Stimulated activated CD4-positive, alpha-beta T cell treated with anti-CD3 and anti-CD28 coated beads, Interleukin-4, amount 100 ng/mL, for 1 hour (primary cell): ENCODE measurements around the gene MYL6.
A peak's percentile ranks its signal among the peaks of the same experiment; 100 is the strongest.
"Not testable (repeated sequence)": the region's sequence is repeated elsewhere in the genome, so short reads cannot be mapped to it uniquely, and the experiment has no call there.

Source experiments
- DNase-seq: peaks from one replicate; pipeline ENCODE4 v3.0.0-alpha.2; 2020

MYL6 gene

DNA sequence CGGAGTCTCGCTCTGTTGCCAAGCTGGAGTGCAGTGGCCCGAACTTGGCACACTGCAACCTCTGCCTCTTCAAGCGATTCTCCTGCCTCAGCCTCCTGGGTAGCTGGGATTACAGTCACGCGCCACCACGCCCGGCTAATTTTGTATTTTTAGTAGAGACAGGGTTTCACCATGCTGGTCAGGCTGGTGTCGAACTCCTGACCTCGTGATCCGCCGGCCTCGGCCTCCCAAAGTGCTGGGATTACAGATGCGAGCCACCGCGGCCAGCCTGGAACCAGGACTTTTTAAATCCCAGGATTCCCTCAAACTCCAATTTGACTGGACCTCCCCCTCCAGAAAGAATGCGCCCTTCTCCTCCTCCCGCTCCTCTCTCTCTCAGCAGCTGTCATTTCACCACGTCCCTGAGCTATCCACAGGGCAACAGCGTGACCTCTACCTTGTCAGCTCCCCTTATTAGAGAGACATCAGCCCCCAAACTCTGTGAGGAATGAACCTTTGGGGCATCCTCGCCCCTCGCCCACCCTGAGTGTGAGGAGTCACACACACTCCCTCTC lies 28.1 kb upstream of the MYL6 start:
- DNase-seq = no peak

DNA sequence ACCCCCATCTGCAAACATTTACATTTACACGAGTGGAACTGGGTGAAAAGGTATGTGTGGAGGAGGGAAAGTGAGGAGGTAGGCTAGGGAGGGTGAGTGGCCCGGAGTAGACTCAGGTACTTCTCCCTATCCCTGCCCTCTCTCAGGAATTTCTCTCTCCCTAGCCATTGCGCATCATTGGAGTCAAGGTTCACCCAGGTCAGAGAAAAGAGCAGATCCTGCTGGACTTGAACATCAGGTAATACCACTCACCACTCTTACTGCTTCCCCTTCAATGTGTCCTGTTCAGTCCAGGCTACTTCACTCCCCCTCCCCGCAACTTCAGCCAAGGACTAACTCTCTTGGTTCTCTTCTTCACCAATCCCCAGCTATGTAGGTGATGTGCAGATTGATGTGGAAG lies 27.3 kb upstream of the MYL6 start:
- DNase-seq = no peak

DNA sequence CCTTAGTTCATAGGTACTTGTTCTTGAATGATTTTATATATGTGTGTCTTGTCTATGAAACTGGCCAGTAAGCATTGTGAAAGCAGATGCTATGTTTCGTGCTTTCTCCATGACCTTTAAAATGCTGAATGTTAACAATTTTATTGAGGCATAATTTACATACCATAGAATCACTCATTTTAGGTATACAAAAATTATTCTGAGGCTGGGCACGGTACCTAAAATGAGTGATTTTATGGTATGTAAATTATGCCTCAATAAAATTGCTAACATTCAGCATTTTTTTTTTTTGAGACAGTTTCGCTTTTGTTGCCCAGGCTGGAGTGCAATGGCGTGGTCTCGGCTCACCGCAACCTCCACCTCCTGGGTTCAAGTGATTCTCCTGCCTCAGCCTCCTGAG lies 23.3 kb upstream of the MYL6 start:
- no peak for DNase-seq

DNA sequence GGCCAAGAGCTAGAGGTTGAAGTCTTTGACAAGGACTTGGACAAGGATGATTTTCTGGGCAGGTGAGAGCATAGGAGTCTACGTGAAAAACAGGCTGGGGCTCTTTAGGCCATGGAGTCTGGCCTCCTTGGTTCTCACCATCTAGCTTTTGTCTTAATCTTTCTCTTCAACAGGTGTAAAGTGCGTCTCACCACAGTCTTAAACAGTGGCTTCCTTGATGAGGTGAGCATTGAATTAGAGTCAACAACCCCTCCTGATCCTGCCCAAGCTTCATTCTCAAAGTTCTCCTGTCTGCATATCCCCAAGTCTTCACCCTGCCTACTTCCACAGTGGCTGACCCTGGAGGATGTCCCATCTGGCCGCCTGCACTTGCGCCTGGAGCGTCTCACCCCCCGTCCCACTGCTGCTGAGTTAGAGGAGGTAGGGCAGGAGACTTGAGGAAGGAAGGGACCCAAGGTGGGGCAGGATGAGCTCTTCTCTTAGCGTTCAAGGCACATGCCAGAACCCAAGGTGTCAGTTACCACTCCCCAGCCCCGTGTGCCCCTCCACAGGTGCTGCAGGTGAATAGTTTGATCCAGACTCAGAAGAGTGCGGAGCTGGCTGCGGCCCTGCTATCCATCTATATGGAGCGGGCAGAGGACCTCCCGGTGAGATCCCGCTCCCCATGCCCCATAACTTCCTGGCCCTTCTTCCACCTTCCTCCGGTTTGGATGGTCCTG lies 20.1 kb upstream of the MYL6 start:
- DNase-seq = no peak

DNA sequence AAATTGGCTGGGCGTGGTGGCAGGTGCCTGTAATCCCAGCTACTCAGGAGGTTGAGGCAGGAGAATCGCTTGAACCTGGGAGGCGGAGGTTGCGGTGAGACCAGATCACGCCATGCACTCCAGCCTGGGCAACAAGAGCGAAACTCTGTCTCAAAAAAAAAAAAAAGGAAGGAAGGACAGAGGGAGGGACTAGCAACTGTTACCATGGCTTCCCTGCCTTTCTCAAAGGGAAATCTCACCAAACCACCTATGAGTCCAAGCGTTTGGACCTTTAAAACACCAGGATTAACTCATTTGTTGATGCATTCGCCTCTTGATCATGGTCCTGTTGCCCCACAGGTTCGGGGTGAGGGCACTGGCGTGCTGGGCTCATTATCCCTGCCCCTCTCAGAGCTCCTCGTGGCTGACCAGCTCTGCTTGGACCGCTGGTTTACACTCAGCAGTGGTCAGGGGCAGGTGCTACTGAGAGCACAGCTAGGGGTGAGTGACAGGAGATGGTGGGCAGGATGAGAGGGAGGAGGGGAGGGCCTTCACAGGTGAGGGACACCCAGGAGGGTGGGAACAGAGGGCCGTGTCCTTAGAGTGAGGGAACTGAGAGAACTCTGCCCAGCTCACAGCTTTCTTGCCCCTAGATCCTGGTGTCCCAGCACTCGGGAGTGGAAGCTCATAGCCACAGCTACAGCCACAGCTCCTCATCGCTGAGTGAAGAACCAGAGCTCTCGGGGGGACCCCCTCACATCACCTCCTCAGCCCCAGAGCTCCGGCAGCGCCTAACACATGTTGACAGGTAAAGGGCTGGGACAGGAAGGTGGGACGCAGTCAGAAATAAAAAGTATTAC lies 16.0 kb upstream of the MYL6 start:
- no peak for DNase-seq

DNA sequence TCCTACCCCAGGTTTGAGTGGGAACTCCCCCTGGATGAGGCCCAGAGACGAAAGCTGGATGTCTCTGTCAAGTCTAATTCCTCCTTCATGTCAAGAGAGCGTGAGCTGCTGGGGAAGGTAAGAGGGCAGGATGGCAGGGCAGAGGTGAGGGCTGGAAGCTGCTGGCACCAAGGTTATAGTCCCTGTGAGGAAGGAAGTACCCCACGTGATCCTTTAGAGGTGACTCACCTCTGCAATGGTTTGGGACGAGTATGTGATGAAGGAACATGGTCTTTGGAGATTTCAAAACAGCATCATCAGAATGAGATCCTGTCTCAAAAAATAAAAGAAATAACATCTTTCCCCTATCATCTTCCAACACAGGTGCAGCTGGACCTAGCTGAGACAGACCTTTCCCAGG lies 14.9 kb upstream of the MYL6 start:
- no peak for DNase-seq

DNA sequence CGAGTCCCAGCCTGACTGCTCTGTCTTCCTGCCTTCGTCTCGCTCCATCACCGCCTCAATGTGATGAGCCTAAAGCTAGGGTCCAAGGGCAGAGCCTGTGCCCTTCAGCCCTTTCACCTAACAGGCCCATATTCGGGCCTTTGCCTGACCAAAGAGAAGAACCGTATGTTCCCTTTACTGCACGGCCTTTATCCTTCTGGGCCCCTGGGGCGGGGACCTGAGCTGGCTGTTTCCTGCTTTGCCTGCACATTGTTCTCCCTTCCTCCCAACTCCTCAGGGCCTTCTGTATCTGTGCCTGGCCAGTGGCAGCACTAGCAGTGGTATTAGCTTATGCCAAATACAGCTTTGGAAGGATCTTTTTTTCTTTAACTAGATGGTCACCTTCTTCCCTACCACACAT lies 14.3 kb upstream of the MYL6 start:
- DNase-seq = no peak

DNA sequence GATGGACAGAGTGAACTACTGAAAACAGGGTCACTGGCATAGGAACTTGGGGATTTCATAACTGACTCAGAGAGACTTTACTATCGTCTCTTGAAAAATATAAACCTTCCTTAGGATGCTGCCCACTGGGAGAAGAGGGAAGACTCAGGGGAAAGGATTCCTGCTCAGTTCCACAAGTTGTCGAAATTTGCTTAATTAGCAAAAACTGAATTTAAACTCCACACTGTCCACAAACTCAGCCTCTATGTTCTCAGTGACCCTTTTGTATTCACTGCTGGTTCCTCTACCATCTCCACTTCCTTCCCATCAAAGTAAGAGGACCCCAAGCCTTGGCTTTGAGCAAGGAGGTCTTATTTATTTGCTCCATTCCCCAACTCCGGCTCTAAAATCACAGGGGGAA lies 12.9 kb upstream of the MYL6 start:
- no peak for DNase-seq

DNA sequence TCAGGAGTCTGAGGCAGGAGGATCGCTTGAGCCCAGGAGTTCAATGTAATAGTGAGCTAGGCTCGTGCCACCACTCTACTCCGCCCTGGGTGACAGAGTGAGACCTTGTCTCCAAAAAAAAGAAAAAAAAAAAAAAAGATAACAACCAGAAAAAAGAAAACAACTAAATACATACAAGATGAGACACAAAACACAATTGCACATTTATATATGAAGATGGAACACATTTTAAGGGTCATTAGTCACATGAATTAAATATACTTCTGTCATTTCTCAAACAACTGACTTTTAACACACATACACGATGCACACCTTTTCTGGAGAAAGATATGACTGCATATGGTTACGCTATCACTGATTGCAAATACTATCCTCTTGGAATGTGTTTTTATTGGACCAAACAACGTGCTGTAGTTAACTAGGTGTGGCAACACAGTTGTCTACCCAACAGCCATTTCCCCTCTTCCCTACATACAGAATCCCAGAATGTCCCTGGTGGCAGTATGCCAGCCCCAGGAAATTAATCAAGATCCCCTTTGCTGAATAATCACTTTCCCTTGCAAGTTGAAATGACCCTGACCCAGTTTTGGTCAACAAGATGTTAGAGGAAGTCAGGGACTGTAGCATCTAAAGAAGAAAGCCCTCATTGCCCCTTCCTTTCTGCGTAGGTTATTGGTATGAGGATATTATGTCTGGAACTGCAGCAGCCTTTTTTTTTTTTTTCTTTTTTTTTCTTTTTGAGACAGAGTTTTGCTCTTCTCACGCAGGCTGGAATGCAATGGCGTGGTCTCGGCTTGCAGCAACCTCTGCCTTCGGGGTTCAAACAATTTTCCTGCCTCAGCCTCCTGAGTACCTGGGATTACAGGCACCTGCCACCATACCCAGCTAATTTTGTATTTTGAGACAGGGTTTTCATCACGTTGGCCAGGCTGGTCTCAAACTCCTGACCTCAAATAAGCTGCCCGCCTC lies 11.4 kb upstream of the MYL6 start:
- DNase-seq = no peak

DNA sequence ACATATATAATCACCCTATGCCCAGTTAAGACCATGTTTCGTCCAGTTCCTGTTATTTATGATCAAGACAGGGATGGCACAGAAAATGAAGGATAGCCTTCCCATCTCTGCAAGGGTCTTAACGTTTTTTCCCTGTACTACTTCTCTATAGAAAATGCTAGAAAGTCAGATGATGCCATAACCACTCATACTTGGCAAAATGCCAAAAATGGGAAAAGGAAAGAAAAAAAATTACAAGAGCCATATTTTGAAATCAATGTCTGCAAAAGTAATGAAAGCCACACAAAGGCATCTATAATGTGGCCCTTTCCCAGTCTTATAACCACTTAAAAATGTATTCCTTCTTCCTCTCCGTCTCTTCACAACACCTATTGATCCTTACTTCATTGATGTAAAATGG lies 7.6 kb upstream of the MYL6 start:
- DNase-seq = no peak

DNA sequence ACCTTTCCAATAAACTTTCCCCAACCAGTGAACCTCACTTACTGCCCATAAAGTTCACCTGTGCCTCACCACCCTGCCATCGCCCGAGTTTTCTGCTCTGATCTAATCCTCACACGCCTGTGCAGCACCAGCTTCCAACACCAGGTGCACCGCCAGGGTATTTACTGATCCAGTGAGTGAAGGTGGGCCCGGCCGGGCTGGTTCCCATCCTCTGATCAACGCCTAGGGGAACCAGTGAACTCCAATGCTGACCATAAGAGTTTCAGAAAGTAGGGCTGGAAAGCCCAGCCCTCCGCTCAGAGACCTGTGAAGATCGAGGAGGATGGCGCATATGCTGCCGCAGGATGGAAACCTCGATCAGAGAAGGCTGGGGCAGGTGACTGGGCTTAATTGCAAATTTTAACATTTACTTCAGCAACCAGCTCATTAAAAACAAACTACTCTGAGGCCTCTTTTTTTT lies 6.5 kb upstream of the MYL6 start:
- peak; percentile 66 for DNase-seq

DNA sequence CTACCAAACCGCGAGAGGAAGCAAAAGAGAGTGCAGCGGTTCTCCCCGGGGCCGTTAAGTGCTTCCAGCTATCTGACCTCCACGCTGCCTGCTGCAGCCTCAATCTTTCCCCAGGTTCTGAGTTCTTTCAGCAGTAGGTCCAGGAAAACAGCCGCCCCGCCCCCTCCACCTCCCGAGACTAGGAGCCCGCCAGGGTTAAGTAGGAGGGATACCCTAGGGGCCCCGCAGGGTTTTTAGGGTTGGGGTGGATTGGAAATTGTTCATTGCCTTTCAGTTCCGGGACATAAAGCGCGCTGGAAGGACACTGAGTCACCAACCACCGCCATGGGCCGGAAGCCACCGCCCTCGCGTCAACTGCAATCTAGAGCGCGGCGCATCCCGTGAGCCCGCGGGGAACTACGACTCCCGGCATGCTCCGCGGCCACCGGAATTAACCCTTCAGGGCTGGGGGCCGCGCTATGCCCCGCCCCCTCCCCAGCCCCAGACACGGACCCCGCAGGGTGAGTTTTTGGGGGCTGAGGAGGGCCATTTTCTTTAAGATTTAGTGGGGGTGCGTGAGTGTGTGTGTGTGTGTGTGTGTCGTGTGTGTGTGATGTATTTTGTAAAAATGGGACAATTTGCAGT lies 5.9 kb upstream of the MYL6 start, which contains the start of gene MYL6B:
Gene MYL6B (plus strand): TSS at position 456 of the 624 bp plus-strand sequence. CDS start 1,332 bp downstream, outside the sequence.
- DNase-seq = peak; percentile 95

DNA sequence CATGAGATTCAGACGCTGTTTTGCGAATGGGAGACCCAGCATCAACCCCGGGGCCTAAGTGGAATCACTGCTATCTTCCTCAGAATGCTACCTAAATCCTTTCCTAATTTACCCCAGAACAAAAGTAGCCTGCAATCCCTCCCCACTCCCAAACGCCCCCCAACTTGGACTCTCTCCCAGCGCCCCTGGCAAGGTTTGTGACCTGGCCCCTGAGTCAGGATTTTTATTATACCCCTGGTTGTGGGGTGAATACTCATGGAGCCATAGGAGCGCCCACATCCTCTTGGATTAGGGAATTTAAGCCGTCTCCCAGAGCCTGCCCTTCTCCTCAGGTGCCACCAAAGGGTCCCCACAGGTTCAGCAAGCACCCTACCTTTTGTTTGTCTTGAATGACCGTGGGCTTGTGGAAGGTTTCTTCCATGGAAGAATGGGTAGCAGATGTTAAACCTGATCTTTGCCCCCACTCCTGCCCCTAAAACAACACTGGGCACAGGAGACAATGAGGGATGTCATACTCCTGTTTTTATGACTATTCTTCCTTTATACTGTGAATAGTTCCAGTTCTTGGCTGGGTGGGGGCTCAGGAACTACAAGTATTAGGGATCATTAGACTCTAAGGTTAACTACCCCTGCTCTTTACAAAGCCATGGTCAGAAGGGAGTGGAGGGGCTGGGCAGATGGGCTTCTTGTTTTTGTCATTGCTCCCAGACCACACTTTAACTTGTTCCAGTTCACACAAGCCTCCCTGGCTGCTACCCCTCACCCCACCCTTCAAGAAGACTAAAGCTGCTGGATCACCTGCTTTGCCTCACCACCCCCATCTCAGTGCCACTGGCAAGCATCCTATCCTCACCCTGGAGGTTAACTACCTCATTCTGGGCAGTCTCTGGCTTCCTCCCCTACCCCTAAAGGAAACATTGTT lies 5.1 kb upstream of the MYL6 start:
- no peak for DNase-seq

DNA sequence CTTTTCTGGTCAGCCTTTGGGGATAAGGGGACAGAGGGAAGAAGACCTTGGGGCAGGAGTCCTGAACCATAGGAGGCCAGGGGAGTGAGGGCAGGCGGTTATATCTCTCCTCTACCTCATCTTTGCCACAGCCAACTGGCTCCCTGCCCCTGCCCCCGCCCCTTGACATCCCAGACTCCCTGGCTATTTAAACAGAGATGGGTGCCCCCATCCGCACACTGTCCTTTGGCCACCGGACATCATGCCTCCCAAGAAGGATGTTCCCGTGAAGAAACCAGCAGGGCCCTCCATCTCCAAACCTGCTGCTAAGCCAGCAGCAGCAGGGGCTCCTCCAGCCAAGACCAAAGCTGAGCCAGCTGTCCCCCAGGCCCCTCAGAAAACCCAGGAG lies 4.5 kb upstream of the MYL6 start:
- no peak for DNase-seq

DNA sequence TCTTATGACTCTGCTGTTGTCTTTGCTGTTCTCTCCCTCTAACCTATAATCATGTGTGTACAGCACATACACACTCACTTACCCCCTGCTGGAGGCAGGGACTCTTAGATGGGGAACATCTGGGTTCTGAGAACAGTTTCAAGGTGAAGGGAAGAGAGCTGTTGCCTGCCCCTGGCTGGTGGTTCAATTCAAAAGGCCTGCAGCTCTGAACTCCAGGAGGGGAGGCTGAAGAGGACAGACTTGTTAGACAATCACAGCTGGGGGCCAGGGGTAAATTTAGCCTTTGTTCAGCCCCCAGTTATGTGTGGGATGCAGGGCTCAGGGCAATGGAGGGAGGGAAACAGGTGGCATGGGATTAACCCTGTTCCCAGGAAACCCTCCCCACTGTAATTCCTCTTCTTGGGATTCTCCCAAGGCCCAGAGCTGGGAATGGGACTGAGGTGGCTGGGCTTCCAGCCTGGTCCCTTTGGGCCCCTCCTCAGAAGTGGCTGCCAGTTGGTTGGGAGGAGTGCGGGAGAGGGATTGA lies 3.9 kb upstream of the MYL6 start:
- no peak for DNase-seq

DNA sequence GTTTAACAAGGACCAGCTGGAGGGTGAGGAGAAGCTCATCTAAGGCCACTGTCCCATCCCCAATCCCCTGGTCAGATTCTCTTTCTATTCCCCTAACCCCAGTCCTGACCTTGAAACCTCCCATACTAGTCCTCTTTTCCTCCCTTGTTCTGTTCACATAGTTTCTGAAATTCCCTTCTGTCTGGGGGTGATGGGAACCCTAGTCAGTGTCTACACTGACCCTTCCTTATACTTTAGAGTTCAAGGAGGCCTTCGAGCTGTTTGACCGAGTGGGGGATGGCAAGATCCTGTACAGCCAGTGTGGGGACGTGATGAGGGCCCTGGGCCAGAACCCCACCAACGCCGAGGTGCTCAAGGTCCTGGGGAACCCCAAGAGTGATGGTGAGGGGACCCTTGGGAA lies 3.3 kb upstream of the MYL6 start:
- no peak for DNase-seq

DNA sequence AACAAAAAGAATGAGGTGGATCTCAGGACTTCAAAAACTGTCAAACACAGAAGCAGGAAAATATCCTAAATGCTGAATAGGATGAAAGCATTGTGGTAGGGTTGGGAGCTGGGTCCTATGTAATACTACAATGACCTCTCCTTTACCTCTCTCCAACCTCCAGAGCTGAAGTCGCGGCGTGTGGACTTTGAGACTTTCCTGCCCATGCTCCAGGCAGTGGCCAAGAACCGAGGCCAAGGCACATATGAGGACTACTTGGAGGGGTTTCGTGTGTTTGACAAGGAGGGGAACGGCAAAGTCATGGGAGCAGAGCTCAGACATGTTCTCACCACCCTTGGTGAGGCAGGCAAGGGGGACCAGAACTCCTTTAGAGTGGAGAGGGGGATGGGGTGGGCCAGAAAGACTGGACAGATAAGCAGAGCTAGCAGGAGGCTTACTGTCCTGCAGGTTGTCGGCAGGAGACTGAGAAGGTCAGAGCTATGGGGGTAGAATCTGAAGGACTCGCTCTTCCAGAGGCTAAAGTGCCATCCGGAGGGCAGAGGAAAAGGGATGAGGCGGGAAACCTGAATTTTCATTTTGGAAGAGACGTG lies 2.8 kb upstream of the MYL6 start:
- no peak for DNase-seq

DNA sequence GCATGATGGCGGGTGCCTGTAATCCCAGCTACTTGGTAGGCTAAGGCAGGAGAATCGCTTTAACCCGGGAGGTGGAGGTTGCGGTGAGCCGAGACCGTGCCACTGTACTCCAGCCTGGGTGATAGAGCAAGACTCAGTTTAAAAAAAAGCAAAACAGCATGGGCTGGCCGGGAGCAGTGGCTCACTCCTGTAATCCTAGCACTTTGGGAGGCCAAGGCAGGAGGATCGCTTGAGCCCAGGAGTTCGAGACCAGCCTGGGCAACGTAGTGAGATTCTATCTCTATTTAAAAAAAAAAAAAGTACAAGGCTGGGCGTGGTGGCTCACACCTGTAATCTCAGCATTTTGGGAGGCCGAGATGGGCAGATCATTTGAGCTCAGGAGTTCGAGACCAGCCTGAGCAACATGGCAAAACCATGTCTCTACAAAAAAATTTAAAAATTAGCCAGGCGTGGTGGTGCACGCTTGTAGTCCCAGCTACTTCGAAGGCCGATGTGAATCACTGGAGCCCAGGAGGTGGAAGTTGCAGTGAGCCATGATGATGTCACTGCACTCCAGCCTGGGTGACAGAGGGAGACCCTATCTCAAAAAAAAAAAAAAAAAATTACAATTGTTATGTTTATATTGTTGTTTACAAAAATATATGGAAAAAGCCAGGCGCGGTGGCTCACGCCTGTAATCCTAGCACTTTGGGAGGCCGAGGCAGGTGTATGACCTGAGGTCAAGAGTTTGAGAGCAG lies 1.5 kb upstream of the MYL6 start:
- not testable (repeated sequence) for DNase-seq

DNA sequence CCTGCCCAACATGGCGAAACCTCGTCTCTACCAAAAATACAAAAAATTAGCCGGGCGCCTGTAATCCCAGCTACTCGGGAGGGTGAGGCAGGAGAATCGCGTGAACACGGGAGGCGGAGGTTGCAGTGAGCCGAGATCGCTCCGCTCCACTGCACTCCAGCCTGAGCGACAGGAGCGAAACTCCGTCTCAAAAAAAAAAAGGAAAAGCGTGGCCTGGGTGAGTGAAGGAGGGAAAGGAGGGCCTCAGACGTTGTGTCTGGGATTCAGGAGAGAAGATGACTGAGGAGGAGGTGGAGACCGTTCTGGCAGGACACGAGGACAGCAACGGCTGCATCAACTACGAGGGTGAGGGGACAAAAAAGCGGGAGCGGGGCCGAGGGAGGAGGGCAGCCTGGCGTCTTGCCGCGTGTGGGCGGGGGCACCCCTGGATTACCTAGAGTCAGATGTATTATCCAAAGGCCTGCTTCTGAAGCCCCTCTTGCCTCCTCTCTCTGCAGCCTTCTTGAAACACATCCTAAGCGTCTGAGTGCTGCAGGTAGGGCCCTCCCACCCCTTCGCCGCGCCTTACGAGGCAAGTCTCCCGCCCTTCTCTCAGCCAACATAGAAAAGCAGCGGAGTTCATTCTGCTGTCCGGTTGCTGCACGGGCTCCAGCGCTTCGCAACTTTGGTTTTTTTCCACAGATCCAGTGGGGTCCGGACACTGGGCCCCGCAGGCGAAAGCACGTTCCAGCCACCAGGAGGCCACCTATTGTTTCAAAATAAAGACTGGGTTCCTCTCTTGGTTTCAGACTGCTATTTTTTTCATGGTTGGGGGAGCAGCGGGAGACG lies 744 bp upstream of the MYL6 start:
- DNase-seq = peak; percentile 53
